CD4-positive, alpha-beta memory T cell (primary cell): ENCODE data around the gene SLC6A17. TPM values are rescaled to one million over a fixed set of nuclear protein-coding genes. Genes with fewer than 3 reads are reported as not detected.

Experiments
- CTCF ChIA-PET: fragments of 350-600 bp; sonication (Branson Sonifier 250); formaldehyde crosslinking; loops from one replicate; lab custom pipeline; 2021; ENCODE audit warnings: inconsistent platforms; ENCODE audit not compliant: partially characterized antibody; lab: Charles Lee
- POLR2A ChIA-PET: fragments of 350-600 bp; sonication (Branson Sonifier 250); formaldehyde crosslinking; loops from one replicate; lab custom pipeline; 2021; ENCODE audit not compliant: partially characterized antibody; lab: Charles Lee
- DNase-seq, 5 donors: peaks; one replicate each; pipeline versions ENCODE4 v3.0.0 to v3.0.0-alpha.2; 2020 to 2022; ENCODE audit warnings: mixed read lengths in 1 of 5
- H3K27ac ChIP-seq: one replicate; pipeline ENCODE4 v1.7.0; 2013; ENCODE audit warnings: low read depth, low read length
- H3K27me3 ChIP-seq: 2 replicates; pipeline ENCODE4 v1.7.0; 2013; ENCODE audit warnings: mild to moderate bottlenecking, low read length, moderate library complexity; ENCODE audit not compliant: insufficient read depth
- H3K36me3 ChIP-seq: 2 replicates; pipeline ENCODE4 v1.7.0; 2013; ENCODE audit warnings: mild to moderate bottlenecking, low read length, moderate library complexity; ENCODE audit not compliant: insufficient read depth
- H3K4me1 ChIP-seq: 2 replicates; pipeline ENCODE4 v1.7.0; 2013; ENCODE audit warnings: mild to moderate bottlenecking, low read length, moderate library complexity; ENCODE audit not compliant: insufficient read depth
- H3K4me3 ChIP-seq, 2 donors: one replicate each; pipeline ENCODE4 v1.7.0; 2013; ENCODE audit warnings: low read length in 2 of 2, mild to moderate bottlenecking in 1 of 2
- H3K9me3 ChIP-seq, 2 donors: one replicate each; pipeline ENCODE4 v1.7.0; 2013; ENCODE audit warnings: low read length in 2 of 2, control low read depth in 1 of 2; ENCODE audit not compliant: control insufficient read depth in 1 of 2
- H3K27ac Mint-ChIP-seq, 7 donors: one replicate each; pipeline ENCODE4 v1.8.0; 2020 to 2021; ENCODE audit warnings: mixed read lengths in 7 of 7, mild to moderate bottlenecking in 6 of 7, inconsistent platforms in 3 of 7, moderate library complexity in 3 of 7
- H3K27me3 Mint-ChIP-seq, 2 donors: one replicate each; pipeline ENCODE4 v1.8.0; 2020 to 2021; ENCODE audit warnings: mixed read lengths in 2 of 2
- H3K36me3 Mint-ChIP-seq, 2 donors: one replicate each; pipeline ENCODE4 v1.8.0; 2020 to 2021; ENCODE audit warnings: mixed read lengths in 2 of 2, inconsistent platforms in 1 of 2, mild to moderate bottlenecking in 1 of 2
- H3K4me1 Mint-ChIP-seq, 4 donors: one replicate each; pipeline ENCODE4 v1.8.0; 2020 to 2021; ENCODE audit warnings: mixed read lengths in 4 of 4, mild to moderate bottlenecking in 1 of 4
- H3K4me3 Mint-ChIP-seq, 8 donors: one replicate each; pipeline ENCODE4 v1.8.0; 2020 to 2021; ENCODE audit warnings: mixed read lengths in 8 of 8, mild to moderate bottlenecking in 7 of 8, moderate library complexity in 6 of 8, inconsistent platforms in 3 of 8
- H3K9me3 Mint-ChIP-seq, 8 donors: one replicate each; pipeline ENCODE4 v1.8.0; 2020 to 2021; ENCODE audit warnings: mixed read lengths in 8 of 8, mild to moderate bottlenecking in 5 of 8, inconsistent platforms in 3 of 8, moderate library complexity in 1 of 8
- intact Hi-C: fragments of 100-400 bp; cut with micrococcal nuclease; formaldehyde crosslinking; loops from one replicate; pipeline ENCODE4 v1.15.1; 2023
- polyA plus RNA-seq, 2 donors: library from polyadenylated mRNA; unstranded; fragments of 300-500 nt; fragmentation: Illumina TruSeq; gene quantifications; one replicate each; pipeline ENCODE4 v1.2.3, GENCODE V29; 2021
- total RNA-seq, 2 experiments: library from RNA; stranded (reverse); gene quantifications; one replicate each; pipeline ENCODE4 v1.2.3, GENCODE V29; 2021

Gene SLC6A17
- total and polyA plus RNA-seq, 4 experiments from 2014 or later = not detected

- peaks cover 35% of the 10 kb centered on the region for H3K4me1 ChIP-seq
- no peaks in the 10 kb centered on the region for H3K27me3 Mint-ChIP-seq
- peaks cover 0 to 9% of the 10 kb centered on the region in 2 donors for H3K36me3 Mint-ChIP-seq
- intact Hi-C loops = loop anchor here (5.0 kb wide), 1 partner anchor 659 kb away; the partner anchor contains the start of gene CD53
- DNase-seq = peak in 1 of 5 donors; percentile 4
- H3K4me3 ChIP-seq = no peak overlapping the region
- no peak overlapping the region for H3K27ac ChIP-seq
- CTCF ChIA-PET = interaction anchor here (1.0 to 13.7 kb wide), 2 partner anchors 10 to 98 kb away, joined by 5 to 724 read pairs; no protein-coding TSS in a partner anchor
- POLR2A ChIA-PET = interaction anchor here (1.0 to 7.2 kb wide), 2 partner anchors 124 to 125 kb away, joined by 3 to 169 read pairs; partner anchors contain the start of gene RBM15
- H3K4me3 Mint-ChIP-seq = peak overlapping the region in 7 of 8 donors; percentile 27 to 82 (median 73)
- peaks cover 34 to 62% (median 38%) of the 10 kb centered on the region in 4 donors for H3K4me1 Mint-ChIP-seq
- no peaks in the 10 kb centered on the region for H3K36me3 ChIP-seq
- peaks cover 0 to 2% (median 0%) of the 10 kb centered on the region in 8 donors for H3K9me3 Mint-ChIP-seq
- peak overlapping the region; percentile 20 to 91 (median 63) for H3K27ac Mint-ChIP-seq
- no peaks in the 10 kb centered on the region for H3K9me3 ChIP-seq
- no peaks in the 10 kb centered on the region for H3K27me3 ChIP-seq
Observed at GRCh38 chr1:110213143-110213540, 62.8 kb downstream of the SLC6A17 start.

DNA sequence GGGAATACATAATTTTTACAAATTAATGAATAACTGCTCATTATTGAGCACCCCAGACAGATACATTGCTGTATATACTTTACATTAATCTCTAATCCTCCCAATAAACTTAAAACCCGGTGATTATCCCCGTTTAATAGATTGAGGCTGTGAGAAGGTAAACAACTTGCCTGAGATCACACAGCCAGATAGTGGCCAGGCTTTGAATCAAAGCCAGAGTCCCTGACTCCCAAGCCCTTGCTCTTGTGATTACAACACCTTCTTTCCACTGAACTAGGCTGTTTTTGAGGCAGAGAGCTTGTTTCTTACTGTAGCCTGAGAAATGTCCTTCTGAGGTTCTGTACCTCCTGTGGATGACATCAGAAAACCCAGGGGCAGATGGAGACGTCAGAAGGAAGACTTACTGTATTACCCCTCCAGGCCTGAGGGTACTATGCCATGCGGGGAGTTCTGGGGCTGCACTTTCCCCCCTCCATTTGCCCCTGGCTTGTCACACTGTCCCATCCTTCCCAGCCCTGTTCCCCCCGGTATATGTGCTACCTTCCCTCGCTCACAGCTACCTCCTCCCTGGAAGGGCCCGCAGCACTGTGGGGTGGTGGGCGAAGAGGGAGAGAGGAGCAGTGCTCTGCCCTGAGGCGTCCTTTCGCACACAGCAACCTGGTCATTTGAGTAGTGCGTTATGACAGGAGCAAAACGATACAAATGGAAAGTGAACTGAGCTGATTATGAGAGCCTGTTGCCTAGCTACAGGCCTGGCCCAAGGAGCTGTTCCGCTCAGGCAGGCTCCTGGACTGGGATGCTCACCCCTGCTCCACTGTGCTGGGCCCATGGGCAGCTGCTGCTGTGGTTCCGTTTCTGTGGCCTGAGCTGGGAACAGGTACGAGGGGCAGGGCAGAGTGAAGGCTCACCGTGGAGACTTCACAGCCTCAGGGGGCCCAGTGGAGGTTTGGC is 64.4 kb downstream of the SLC6A17 start:
- Histone ChIP-seq H3K27ac (no peak overlapping the region), H3K36me3 (no peaks in the 10 kb centered on the region), H3K4me3 (no peak overlapping the region), H3K9me3 (no peaks in the 10 kb centered on the region), H3K27me3 (no peaks in the 10 kb centered on the region), H3K4me1 (peaks cover 25% of the 10 kb centered on the region)
- Mint-ChIP-seq H3K4me1 (peaks cover 23 to 46% (median 26%) of the 10 kb centered on the region in 4 donors), H3K36me3 (peaks cover 0 to 3% of the 10 kb centered on the region in 2 donors), H3K27me3 (no peaks in the 10 kb centered on the region), H3K9me3 (peaks cover 0 to 2% (median 0%) of the 10 kb centered on the region in 8 donors), H3K4me3 (peak overlapping the region in 2 of 8 donors; percentile 22 to 32), H3K27ac (peak overlapping the region in 5 of 7 donors; percentile 38 to 79 (median 69))
- intact Hi-C loops = loop anchor here (5.0 kb wide), 1 partner anchor 658 kb away; the partner anchor contains the start of gene CD53
- CTCF ChIA-PET = interaction anchor here (0.7 to 1.7 kb wide), 5 partner anchors 11 to 245 kb away, joined by 3 to 5 read pairs (median 4); no protein-coding TSS in a partner anchor
- POLR2A ChIA-PET = interaction anchor here (1.0 kb wide), 1 partner anchor 124 kb away, joined by 4 read pairs; no protein-coding TSS in a partner anchor
- peak in 1 of 5 donors; percentile 9 for DNase-seq

DNA sequence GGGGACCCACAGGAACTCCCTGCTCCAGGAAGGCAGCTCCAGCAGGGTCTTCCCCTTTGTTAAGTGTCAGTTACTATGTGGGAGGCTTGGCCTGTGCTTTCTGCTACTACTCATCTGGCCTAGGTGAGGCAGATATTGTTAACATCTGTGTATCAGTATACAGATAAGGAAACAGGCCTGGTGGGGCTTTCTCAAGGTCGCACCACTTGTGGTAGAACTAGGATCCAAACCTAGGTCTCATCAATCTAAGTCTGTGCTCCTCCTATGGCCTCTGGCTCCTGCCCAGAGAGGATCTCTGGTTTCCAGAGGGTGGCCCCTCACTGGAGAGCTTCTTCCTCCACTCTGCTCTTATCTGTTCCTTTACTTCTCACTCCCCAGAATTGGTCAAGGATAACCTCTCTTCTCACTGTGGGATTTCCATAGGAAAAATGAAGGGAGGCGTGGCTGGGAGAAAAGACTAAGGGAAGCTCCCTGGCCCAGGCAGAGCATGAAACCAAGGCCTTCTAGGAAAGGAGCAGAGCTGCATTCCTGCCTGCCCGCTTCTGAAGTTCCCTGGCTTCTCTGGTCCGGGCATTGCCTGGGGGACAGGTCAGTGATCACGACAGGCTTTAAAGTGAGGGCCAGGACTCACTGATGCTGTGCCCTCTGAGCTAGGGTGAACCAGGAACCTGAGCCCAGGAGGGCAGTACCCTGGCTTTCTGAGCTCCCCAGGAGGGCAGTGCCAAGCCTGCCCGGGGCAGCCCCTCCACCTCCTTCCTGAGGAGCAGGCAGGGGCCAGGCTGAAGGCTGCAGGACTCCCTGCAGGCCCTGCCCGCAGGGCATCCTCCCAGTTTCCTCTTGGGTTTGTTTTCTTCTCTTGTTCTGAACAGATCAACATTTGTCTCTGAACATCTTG is 65.6 kb downstream of the SLC6A17 start:
- H3K27ac ChIP-seq = no peak overlapping the region
- DNase-seq = peak in 1 of 5 donors; percentile 11
- Mint-ChIP-seq H3K27me3 (no peaks in the 10 kb centered on the region), H3K4me3 (no peak overlapping the region), H3K36me3 (peaks cover 0 to 5% of the 10 kb centered on the region in 2 donors), H3K4me1 (peaks cover 23 to 43% (median 26%) of the 10 kb centered on the region in 4 donors), H3K27ac (peak overlapping the region in 4 of 7 donors; percentile 25 to 75 (median 58)), H3K9me3 (peaks cover 0 to 2% (median 0%) of the 10 kb centered on the region in 8 donors)
- H3K27me3 ChIP-seq = no peaks in the 10 kb centered on the region
- peaks cover 24% of the 10 kb centered on the region for H3K4me1 ChIP-seq
- intact Hi-C loops = no loop called here
- ChIA-PET CTCF (interaction anchor here (1.0 to 2.1 kb wide), 9 partner anchors 7 to 244 kb away, joined by 3 to 6 read pairs (median 5); no protein-coding TSS in a partner anchor), POLR2A (interaction anchor here (1.0 kb wide), 1 partner anchor 122 kb away, joined by 4 read pairs; no protein-coding TSS in a partner anchor)
- H3K4me3 ChIP-seq = no peak overlapping the region
- H3K36me3 ChIP-seq = no peaks in the 10 kb centered on the region
- H3K9me3 ChIP-seq = no peaks in the 10 kb centered on the region

DNA sequence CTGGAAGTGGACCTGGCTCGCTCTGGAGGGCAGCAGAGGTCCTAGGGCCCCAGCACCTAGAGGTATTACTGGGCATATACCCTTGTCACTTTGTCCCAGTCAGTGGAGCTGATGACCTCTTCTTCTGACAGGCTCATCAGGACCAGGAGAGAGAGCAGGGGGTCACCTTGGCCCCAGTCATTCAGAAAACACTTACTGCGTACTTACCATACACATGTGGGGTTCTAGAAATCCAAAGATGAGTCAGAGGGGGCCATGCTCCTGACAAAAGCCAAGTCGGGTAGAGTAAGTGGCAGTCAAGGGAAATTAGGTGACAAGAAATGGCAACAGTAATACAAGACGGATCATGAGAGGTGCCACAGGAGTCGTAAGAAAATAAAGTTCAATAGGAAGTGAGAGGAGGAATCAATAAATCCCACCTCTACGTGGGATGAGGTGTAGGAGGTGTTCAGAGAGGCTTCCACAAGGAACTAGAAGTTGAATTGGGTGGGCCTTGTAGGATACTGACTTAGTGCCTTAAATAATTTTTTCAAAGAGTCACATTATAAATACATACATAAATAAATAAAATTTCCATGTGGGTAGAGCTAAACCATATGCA is 66.7 kb downstream of the SLC6A17 start:
- H3K9me3 Mint-ChIP-seq = no peaks in the 10 kb centered on the region
- no peak for DNase-seq
- peaks cover 0 to 3% of the 10 kb centered on the region in 2 donors for H3K36me3 Mint-ChIP-seq
- H3K4me1 Mint-ChIP-seq = peaks cover 21 to 38% (median 25%) of the 10 kb centered on the region in 4 donors
- CTCF ChIA-PET = interaction anchor here (1.0 to 2.1 kb wide), 5 partner anchors 8 to 96 kb away, joined by 4 to 6 read pairs (median 6); no protein-coding TSS in a partner anchor
- Histone ChIP-seq H3K27me3 (no peaks in the 10 kb centered on the region), H3K4me1 (peaks cover 19% of the 10 kb centered on the region), H3K9me3 (no peaks in the 10 kb centered on the region), H3K27ac (no peak overlapping the region), H3K4me3 (no peak overlapping the region), H3K36me3 (no peaks in the 10 kb centered on the region)
- intact Hi-C loops = no loop called here
- H3K4me3 Mint-ChIP-seq = no peak overlapping the region
- no peaks in the 10 kb centered on the region for H3K27me3 Mint-ChIP-seq
- peak overlapping the region in 2 of 7 donors; percentile 26 to 78 for H3K27ac Mint-ChIP-seq
- POLR2A ChIA-PET = no interaction called here

DNA sequence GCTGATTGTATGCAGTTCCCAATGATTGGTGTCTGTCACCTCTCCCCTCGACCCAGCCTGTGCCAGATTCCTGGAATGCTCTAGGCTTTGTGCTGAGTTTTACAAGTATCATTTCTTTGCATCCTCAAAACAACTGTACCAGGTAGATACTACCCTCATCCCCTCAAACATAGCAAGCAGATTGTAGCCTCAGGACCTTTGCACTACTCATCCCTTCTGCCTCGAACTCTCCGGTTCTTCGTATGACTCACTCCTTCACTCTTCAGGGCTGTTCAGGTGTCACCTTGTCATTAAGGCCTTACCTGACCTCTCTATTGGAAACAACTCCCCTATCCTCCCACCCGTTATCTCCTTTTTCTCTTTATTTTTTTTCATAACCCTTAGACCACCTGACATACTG is 67.8 kb downstream of the SLC6A17 start:
- Mint-ChIP-seq H3K36me3 (peaks cover 0 to 9% of the 10 kb centered on the region in 2 donors), H3K27me3 (no peaks in the 10 kb centered on the region), H3K4me3 (no peak overlapping the region), H3K27ac (peak overlapping the region in 2 of 7 donors; percentile 29 to 76), H3K4me1 (peaks cover 14 to 27% (median 17%) of the 10 kb centered on the region in 4 donors), H3K9me3 (no peaks in the 10 kb centered on the region)
- no peaks in the 10 kb centered on the region for H3K27me3 ChIP-seq
- CTCF ChIA-PET = no interaction called here
- H3K36me3 ChIP-seq = no peaks in the 10 kb centered on the region
- H3K27ac ChIP-seq = no peak overlapping the region
- H3K4me3 ChIP-seq = no peak overlapping the region
- intact Hi-C loops = no loop called here
- POLR2A ChIA-PET = no interaction called here
- H3K4me1 ChIP-seq = peaks cover 7% of the 10 kb centered on the region
- no peaks in the 10 kb centered on the region for H3K9me3 ChIP-seq
- peak in 1 of 5 donors; percentile 4 for DNase-seq

GRCh38 chr1:110218739-110219138 is 68.4 kb downstream of the SLC6A17 start:
- H3K4me3 ChIP-seq = no peak overlapping the region
- Mint-ChIP-seq H3K27ac (no peak overlapping the region), H3K36me3 (peaks cover 0 to 11% of the 10 kb centered on the region in 2 donors), H3K9me3 (no peaks in the 10 kb centered on the region), H3K4me1 (peaks cover 10 to 21% (median 12%) of the 10 kb centered on the region in 4 donors), H3K27me3 (no peaks in the 10 kb centered on the region), H3K4me3 (no peak overlapping the region)
- H3K9me3 ChIP-seq = no peaks in the 10 kb centered on the region
- intact Hi-C loops = no loop called here
- H3K4me1 ChIP-seq = peaks cover under 1% of the 10 kb centered on the region
- ChIA-PET POLR2A (no interaction called here), CTCF (interaction anchor here (0.8 to 2.0 kb wide), 4 partner anchors 10 to 241 kb away, joined by 3 to 10 read pairs (median 6); no protein-coding TSS in a partner anchor)
- H3K27ac ChIP-seq = no peak overlapping the region
- peak in 1 of 5 donors; percentile 2 for DNase-seq
- H3K36me3 ChIP-seq = no peaks in the 10 kb centered on the region
- no peaks in the 10 kb centered on the region for H3K27me3 ChIP-seq
